Right lobe of liver (tissue), 4 donors: ENCODE measurements around the gene AMPD2.

Experiments
- CTCF ChIP-seq, 4 donors: fragments of 200-600 bp in 3 of 4; fragments of 450-650 bp in 1 of 4; IDR thresholded peaks; one replicate each; pipeline versions ENCODE4 v1.5.1 to v1.8.0; 2016 to 2022; ENCODE audit warnings: antibody characterized with exemption in 4 of 4, mild to moderate bottlenecking in 2 of 4
- POLR2A ChIP-seq: fragments of 450-650 bp; IDR thresholded peaks from one replicate; pipeline ENCODE4 v1.6.1; 2017; ENCODE audit warnings: antibody characterized with exemption, mild to moderate bottlenecking
- donor health status: DM: no; HTN: no; CAD: no.
- donor health status: DM: no; HTN: no; CAD: no.
- donor health status: DM: no; HTN: yes; CAD: no.

- TF ChIP-seq CTCF (IDR thresholded peaks at IDR 0.05): no peak
- no peak for TF ChIP-seq POLR2A
Measured at GRCh38 chr1:109639063-109639840, 19.6 kb downstream of the AMPD2 start.
